MM.1S (cell line): ENCODE data around the gene BPIFB1.

Experiments used
- EZH2 ChIP-seq: fragments of 300-600 bp; sonication (generic); optimal IDR thresholded peaks from 2 replicates; pipeline ENCODE3; 2017; ENCODE audit warnings: low read depth, mild to moderate bottlenecking, antibody characterized with exemption, low read length, mixed read lengths
- EZH2phosphoT487 ChIP-seq: fragments of 300-600 bp; sonication (generic); IDR thresholded peaks from 2 replicates; pipeline ENCODE4 v1.6.1; 2018; ENCODE audit warnings: antibody characterized with exemption, low read length
- TF ChIP-seq, protein P1 (sequence below): fragments of 300-600 bp; sonication (generic); IDR thresholded peaks from 2 replicates; pipeline ENCODE4 v1.5.1; 2016; ENCODE audit warnings: antibody characterized with exemption, low read length, mixed read lengths

DNA sequence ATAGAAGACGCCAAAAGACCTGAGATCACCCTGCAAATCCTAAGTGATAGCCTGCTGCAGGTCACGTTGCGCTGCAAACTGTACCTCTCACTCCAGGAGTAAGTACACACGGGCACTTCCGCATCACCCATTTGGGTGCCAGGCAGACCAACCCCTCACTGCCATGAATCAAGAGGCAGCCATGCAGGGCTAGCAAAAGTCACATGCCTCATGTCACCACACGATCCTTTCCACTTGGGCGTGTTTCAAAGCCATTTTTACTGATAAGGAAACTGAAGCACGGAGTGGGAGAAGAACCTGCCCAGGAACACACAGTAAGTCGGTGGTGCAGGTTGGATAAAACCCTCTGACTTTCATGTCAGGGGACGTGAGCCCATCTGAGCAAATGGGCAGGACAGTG lies 37.0 kb downstream of the BPIFB1 start:
- TF ChIP-seq, protein P1, sequence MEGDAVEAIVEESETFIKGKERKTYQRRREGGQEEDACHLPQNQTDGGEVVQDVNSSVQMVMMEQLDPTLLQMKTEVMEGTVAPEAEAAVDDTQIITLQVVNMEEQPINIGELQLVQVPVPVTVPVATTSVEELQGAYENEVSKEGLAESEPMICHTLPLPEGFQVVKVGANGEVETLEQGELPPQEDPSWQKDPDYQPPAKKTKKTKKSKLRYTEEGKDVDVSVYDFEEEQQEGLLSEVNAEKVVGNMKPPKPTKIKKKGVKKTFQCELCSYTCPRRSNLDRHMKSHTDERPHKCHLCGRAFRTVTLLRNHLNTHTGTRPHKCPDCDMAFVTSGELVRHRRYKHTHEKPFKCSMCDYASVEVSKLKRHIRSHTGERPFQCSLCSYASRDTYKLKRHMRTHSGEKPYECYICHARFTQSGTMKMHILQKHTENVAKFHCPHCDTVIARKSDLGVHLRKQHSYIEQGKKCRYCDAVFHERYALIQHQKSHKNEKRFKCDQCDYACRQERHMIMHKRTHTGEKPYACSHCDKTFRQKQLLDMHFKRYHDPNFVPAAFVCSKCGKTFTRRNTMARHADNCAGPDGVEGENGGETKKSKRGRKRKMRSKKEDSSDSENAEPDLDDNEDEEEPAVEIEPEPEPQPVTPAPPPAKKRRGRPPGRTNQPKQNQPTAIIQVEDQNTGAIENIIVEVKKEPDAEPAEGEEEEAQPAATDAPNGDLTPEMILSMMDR, result no peak
- TF ChIP-seq EZH2, result no peak
- TF ChIP-seq EZH2phosphoT487, result no peak
